ENCODE measurements around the gene ANO1.
A peak's percentile ranks its signal among the peaks of the same experiment; 100 is the strongest.

The ANO1 gene

GRCh38 chr11:70159627-70160570, 81.8 kb downstream of the ANO1 start:
- H3K36me3 ChIP-seq (ENCODE audit: control insufficient read depth, insufficient read depth, low read length), result no peaks in the 10 kb centered on the region

DNA sequence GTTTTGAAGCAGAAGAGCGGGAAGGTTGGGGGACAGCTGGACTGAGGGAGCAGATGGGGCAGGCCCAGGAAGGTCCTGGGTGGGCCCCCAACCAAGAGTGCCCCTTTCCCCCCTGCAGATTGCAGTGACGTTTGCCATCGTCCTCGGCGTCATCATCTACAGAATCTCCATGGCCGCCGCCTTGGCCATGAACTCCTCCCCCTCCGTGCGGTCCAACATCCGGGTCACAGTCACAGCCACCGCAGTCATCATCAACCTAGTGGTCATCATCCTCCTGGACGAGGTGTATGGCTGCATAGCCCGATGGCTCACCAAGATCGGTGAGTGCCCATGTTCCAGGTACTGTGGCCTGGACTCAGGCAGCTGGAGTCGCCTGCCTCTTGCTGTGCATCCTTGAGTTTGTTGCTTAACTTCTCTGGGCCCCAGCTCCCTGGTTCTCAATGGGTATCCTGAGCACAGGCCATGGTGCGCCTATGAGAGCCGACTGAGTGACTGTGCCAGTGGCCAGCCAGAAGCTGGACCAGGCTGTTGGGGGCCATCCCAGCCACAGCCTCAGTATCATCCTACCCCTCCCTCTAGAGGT, 83.0 kb downstream of the ANO1 start:
- Histone ChIP-seq H3K18ac (ENCODE audit: low read length) (no peak overlapping the region), H3K9ac (ENCODE audit: low read length) (no peak overlapping the region), H2BK120ac (ENCODE audit: low read depth, low read length) (no peak overlapping the region), H3K27me3 (ENCODE audit: insufficient read depth, low read length, poor library complexity) (no peaks in the 10 kb centered on the region), H3K56ac (ENCODE audit: low read length) (no peak overlapping the region), H3K79me1 (ENCODE audit: low read length) (no peaks in the 10 kb centered on the region), H3K4me1 (ENCODE audit: control insufficient read depth, low read depth, low read length) (no peaks in the 10 kb centered on the region), H2AK5ac (ENCODE audit: low read length) (no peak overlapping the region), H3K27ac (ENCODE audit: low read depth, low read length) (no peak overlapping the region), H3K23ac (ENCODE audit: low read length) (no peak overlapping the region), H4K8ac (ENCODE audit: low read depth, low read length) (no peak overlapping the region), H3K36me3 (ENCODE audit: control insufficient read depth, insufficient read depth, low read length) (no peaks in the 10 kb centered on the region), H2BK5ac (ENCODE audit: low read length) (no peak overlapping the region), H2BK15ac (replicated peaks; ENCODE audit: low read depth) (no peak overlapping the region), H3K79me2 (ENCODE audit: control insufficient read depth, insufficient read depth, low read length) (no peaks in the 10 kb centered on the region), H3K4ac (ENCODE audit: low read depth, low read length) (no peak overlapping the region), H3K4me2 (ENCODE audit: low read length) (no peak overlapping the region), H4K5ac (ENCODE audit: low read length) (no peak overlapping the region), H3K4me3 (ENCODE audit: low read length) (no peak overlapping the region)
- WGBS (ENCODE audit: extremely low coverage, insufficient coverage, low lambda C conversion rate), result no CpG with 5 or more reads among the region's 17 CpGs
- DNase-seq, result no peak

More at GRCh38 chr11:70159627-70160570, 81.8 kb downstream of the ANO1 start:
- no peaks in the 10 kb centered on the region for H3K79me2 ChIP-seq (ENCODE audit: control insufficient read depth, insufficient read depth, low read length)
- no peak overlapping the region for H3K4me2 ChIP-seq (ENCODE audit: low read length)
- no peak overlapping the region for H3K18ac ChIP-seq (ENCODE audit: low read length)
- no peak for DNase-seq
- WGBS (ENCODE audit: extremely low coverage, insufficient coverage, low lambda C conversion rate), result no CpG with 5 or more reads among the region's 24 CpGs
- no peak overlapping the region for H2AK5ac ChIP-seq (ENCODE audit: low read length)
- no peak overlapping the region for H3K4ac ChIP-seq (ENCODE audit: low read depth, low read length)
- H3K9ac ChIP-seq (ENCODE audit: low read length), result no peak overlapping the region
- H3K23ac ChIP-seq (ENCODE audit: low read length), result no peak overlapping the region
- no peak overlapping the region for H4K8ac ChIP-seq (ENCODE audit: low read depth, low read length)
- no peaks in the 10 kb centered on the region for H3K4me1 ChIP-seq (ENCODE audit: control insufficient read depth, low read depth, low read length)
- no peak overlapping the region for H2BK5ac ChIP-seq (ENCODE audit: low read length)
- H2BK120ac ChIP-seq (ENCODE audit: low read depth, low read length), result no peak overlapping the region
- H3K27me3 ChIP-seq (ENCODE audit: insufficient read depth, low read length, poor library complexity), result no peaks in the 10 kb centered on the region
- H3K79me1 ChIP-seq (ENCODE audit: low read length), result no peaks in the 10 kb centered on the region
- no peak overlapping the region for H2BK15ac ChIP-seq (replicated peaks; ENCODE audit: low read depth)
- H3K56ac ChIP-seq (ENCODE audit: low read length), result no peak overlapping the region
- no peak overlapping the region for H3K4me3 ChIP-seq (ENCODE audit: low read length)
- H4K5ac ChIP-seq (ENCODE audit: low read length), result no peak overlapping the region
- H3K27ac ChIP-seq (ENCODE audit: low read depth, low read length), result no peak overlapping the region

DNA sequence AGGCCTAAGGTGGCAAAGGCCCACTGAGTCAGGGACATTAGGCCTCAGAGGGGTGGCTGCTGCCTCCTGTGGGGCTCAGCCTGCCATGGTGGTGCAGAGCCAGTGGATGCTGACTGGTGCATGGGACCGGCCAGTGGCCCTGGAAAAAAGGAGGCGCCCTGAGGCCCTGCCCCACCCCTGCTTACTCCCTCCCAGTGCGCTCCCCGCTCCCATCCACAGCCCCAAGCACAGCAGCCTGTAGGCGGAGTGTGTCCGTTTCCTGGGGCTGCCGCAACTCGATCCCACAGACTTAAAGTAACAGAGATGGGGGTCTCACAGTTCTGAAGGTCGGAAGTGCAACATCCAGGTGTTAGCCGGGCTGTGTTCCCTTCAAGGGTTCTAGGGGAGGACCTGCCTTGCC, 86.6 kb downstream of the ANO1 start:
- H3K4me1 ChIP-seq (ENCODE audit: control insufficient read depth, low read depth, low read length), result no peaks in the 10 kb centered on the region
- no peak overlapping the region for H3K27ac ChIP-seq (ENCODE audit: low read depth, low read length)
- no peak overlapping the region for H4K8ac ChIP-seq (ENCODE audit: low read depth, low read length)
- no peaks in the 10 kb centered on the region for H3K27me3 ChIP-seq (ENCODE audit: insufficient read depth, low read length, poor library complexity)
- H2BK5ac ChIP-seq (ENCODE audit: low read length), result no peak overlapping the region
- H3K9ac ChIP-seq (ENCODE audit: low read length), result no peak overlapping the region
- DNase-seq, result no peak
- no peak overlapping the region for H4K5ac ChIP-seq (ENCODE audit: low read length)
- H2AK5ac ChIP-seq (ENCODE audit: low read length), result no peak overlapping the region
- H3K4me2 ChIP-seq (ENCODE audit: low read length), result no peak overlapping the region
- no peak overlapping the region for H3K23ac ChIP-seq (ENCODE audit: low read length)
- H3K4ac ChIP-seq (ENCODE audit: low read depth, low read length), result no peak overlapping the region
- H2BK15ac ChIP-seq (replicated peaks; ENCODE audit: low read depth), result no peak overlapping the region
- H3K79me2 ChIP-seq (ENCODE audit: control insufficient read depth, insufficient read depth, low read length), result no peaks in the 10 kb centered on the region
- no peak overlapping the region for H3K4me3 ChIP-seq (ENCODE audit: low read length)
- H2BK120ac ChIP-seq (ENCODE audit: low read depth, low read length), result no peak overlapping the region
- WGBS (ENCODE audit: extremely low coverage, insufficient coverage, low lambda C conversion rate), result no CpG with 5 or more reads among the region's 10 CpGs
- H3K79me1 ChIP-seq (ENCODE audit: low read length), result no peaks in the 10 kb centered on the region
- peak overlapping the region; percentile 15 for H3K56ac ChIP-seq (ENCODE audit: low read length)
- no peak overlapping the region for H3K18ac ChIP-seq (ENCODE audit: low read length)
- no peaks in the 10 kb centered on the region for H3K36me3 ChIP-seq (ENCODE audit: control insufficient read depth, insufficient read depth, low read length)

DNA sequence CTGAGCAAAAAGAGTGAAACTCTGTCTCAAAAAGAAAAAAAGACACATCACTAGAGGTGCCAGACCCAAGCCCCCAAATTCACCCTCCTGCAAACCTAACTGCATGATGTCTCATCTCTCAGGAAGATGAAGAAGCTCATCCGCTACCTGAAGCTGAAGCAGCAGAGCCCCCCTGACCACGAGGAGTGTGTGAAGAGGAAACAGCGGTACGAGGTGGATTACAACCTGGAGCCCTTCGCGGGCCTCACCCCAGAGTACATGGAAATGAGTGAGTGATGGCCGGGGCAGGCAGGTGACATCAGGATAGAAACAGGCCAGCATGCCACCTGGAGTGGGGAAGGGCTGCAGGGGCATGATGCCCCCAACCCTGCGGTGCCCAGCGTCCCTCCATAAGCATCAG, 89.0 kb downstream of the ANO1 start:
- Histone ChIP-seq H3K27ac (ENCODE audit: low read depth, low read length) (no peak overlapping the region), H2AK5ac (ENCODE audit: low read length) (no peak overlapping the region), H3K79me1 (ENCODE audit: low read length) (no peaks in the 10 kb centered on the region), H3K9ac (ENCODE audit: low read length) (no peak overlapping the region), H4K8ac (ENCODE audit: low read depth, low read length) (no peak overlapping the region), H3K23ac (ENCODE audit: low read length) (no peak overlapping the region), H2BK15ac (replicated peaks; ENCODE audit: low read depth) (no peak overlapping the region), H3K56ac (ENCODE audit: low read length) (no peak overlapping the region), H3K4me3 (ENCODE audit: low read length) (no peak overlapping the region), H3K27me3 (ENCODE audit: insufficient read depth, low read length, poor library complexity) (no peaks in the 10 kb centered on the region), H3K4ac (ENCODE audit: low read depth, low read length) (no peak overlapping the region), H2BK120ac (ENCODE audit: low read depth, low read length) (no peak overlapping the region), H3K36me3 (ENCODE audit: control insufficient read depth, insufficient read depth, low read length) (no peaks in the 10 kb centered on the region), H2BK5ac (ENCODE audit: low read length) (no peak overlapping the region), H3K79me2 (ENCODE audit: control insufficient read depth, insufficient read depth, low read length) (no peaks in the 10 kb centered on the region), H3K4me1 (ENCODE audit: control insufficient read depth, low read depth, low read length) (no peaks in the 10 kb centered on the region), H3K18ac (ENCODE audit: low read length) (no peak overlapping the region), H4K5ac (ENCODE audit: low read length) (no peak overlapping the region), H3K4me2 (ENCODE audit: low read length) (no peak overlapping the region)
- WGBS (ENCODE audit: extremely low coverage, insufficient coverage, low lambda C conversion rate), result no CpG with 5 or more reads among the region's 9 CpGs
- DNase-seq, result no peak

- H3K27ac ChIP-seq (ENCODE audit: low read depth, low read length), result no peak overlapping the region
- no peak overlapping the region for H3K9ac ChIP-seq (ENCODE audit: low read length)
- no peak overlapping the region for H4K5ac ChIP-seq (ENCODE audit: low read length)
- H3K23ac ChIP-seq (ENCODE audit: low read length), result no peak overlapping the region
- H3K56ac ChIP-seq (ENCODE audit: low read length), result no peak overlapping the region
- H3K79me2 ChIP-seq (ENCODE audit: control insufficient read depth, insufficient read depth, low read length), result no peaks in the 10 kb centered on the region
- no peak overlapping the region for H3K18ac ChIP-seq (ENCODE audit: low read length)
- no peak overlapping the region for H2BK120ac ChIP-seq (ENCODE audit: low read depth, low read length)
- H2AK5ac ChIP-seq (ENCODE audit: low read length), result no peak overlapping the region
- H3K4ac ChIP-seq (ENCODE audit: low read depth, low read length), result no peak overlapping the region
- no peak overlapping the region for H2BK15ac ChIP-seq (replicated peaks; ENCODE audit: low read depth)
- H2BK5ac ChIP-seq (ENCODE audit: low read length), result no peak overlapping the region
- no peak overlapping the region for H3K4me3 ChIP-seq (ENCODE audit: low read length)
- no peaks in the 10 kb centered on the region for H3K79me1 ChIP-seq (ENCODE audit: low read length)
- WGBS (ENCODE audit: extremely low coverage, insufficient coverage, low lambda C conversion rate), result no CpG with 5 or more reads among the region's 17 CpGs
- no peaks in the 10 kb centered on the region for H3K27me3 ChIP-seq (ENCODE audit: insufficient read depth, low read length, poor library complexity)
- no peak overlapping the region for H4K8ac ChIP-seq (ENCODE audit: low read depth, low read length)
- H3K4me2 ChIP-seq (ENCODE audit: low read length), result no peak overlapping the region
- peak; percentile 41 for DNase-seq
- H3K4me1 ChIP-seq (ENCODE audit: control insufficient read depth, low read depth, low read length), result no peaks in the 10 kb centered on the region
- H3K36me3 ChIP-seq (ENCODE audit: control insufficient read depth, insufficient read depth, low read length), result no peaks in the 10 kb centered on the region
Observed at GRCh38 chr11:70167723-70168404, 89.7 kb downstream of the ANO1 start.
